HCT116 (cell line): ENCODE results near the gene CTNNAL1.

Experiments
- EGR1 ChIP-seq: IDR thresholded peaks from 2 replicates; pipeline ENCODE4 v1.6.1; 2012; ENCODE audit warnings: low read depth
- ELF1 ChIP-seq: IDR thresholded peaks from 2 replicates; pipeline ENCODE4 v1.6.1; 2012; ENCODE audit warnings: low read depth, borderline replicate concordance
- EZH2 ChIP-seq: fragments of 200-600 bp; sonication (generic); IDR thresholded peaks from 2 replicates; pipeline ENCODE4 v1.6.1; 2017; ENCODE audit warnings: antibody characterized with exemption, mixed run types
- POLR2A ChIP-seq: IDR thresholded peaks from 2 replicates; pipeline ENCODE4 v1.7.0; 2011; ENCODE audit warnings: borderline replicate concordance; ENCODE audit not compliant: insufficient read depth, insufficient read length; ENCODE audit errors: extremely low read depth
- POLR2AphosphoS5 ChIP-seq: IDR thresholded peaks from 2 replicates; pipeline ENCODE4 v1.6.1; 2011; ENCODE audit warnings: mild to moderate bottlenecking, low read depth, low read length, moderate library complexity
- RAD21 ChIP-seq: IDR thresholded peaks from 2 replicates; pipeline ENCODE4 v1.6.1; 2012; ENCODE audit warnings: low read depth, mild to moderate bottlenecking
- TCF7L2 ChIP-seq: IDR thresholded peaks from 2 replicates; pipeline ENCODE4 v1.7.0; 2011; ENCODE audit warnings: borderline replicate concordance, inconsistent platforms; ENCODE audit not compliant: insufficient read depth, insufficient read length; ENCODE audit errors: extremely low read depth
- YY1 ChIP-seq: IDR thresholded peaks from 2 replicates; pipeline ENCODE4 v1.6.1; 2011; ENCODE audit warnings: low read length, low read depth, moderate library complexity, mild to moderate bottlenecking; ENCODE audit not compliant: insufficient replicate concordance; ENCODE audit errors: extremely low read depth
- ZNF274 ChIP-seq: fragments of 200-500 bp; sonication (Bioruptor generic); IDR thresholded peaks from 2 replicates; pipeline ENCODE4 v1.6.1; 2014; ENCODE audit warnings: mild to moderate bottlenecking, low read depth, low read length, inconsistent platforms
- TF ChIP-seq, protein P1 (sequence below), 3 experiments: fragments of 200-600 bp in 1 of 3; sonication (generic) in 1 of 3; IDR thresholded peaks in 2 of 3; conservative IDR thresholded peaks in 1 of 3; 2 replicates each; pipeline ENCODE4 v1.5.1; 2012 to 2017; ENCODE audit warnings: low read depth in 2 of 3, low read length in 2 of 3, antibody characterized with exemption in 1 of 3, borderline replicate concordance in 1 of 3, control low read depth in 1 of 3, mild to moderate bottlenecking in 1 of 3, mixed read lengths in 1 of 3, mixed run types in 1 of 3, moderate library complexity in 1 of 3; ENCODE audit not compliant: insufficient read depth in 1 of 3
- TF ChIP-seq, protein P2 (sequence below): IDR thresholded peaks from 2 replicates; pipeline ENCODE4 v1.6.1; 2012
- TF ChIP-seq, protein P3 (sequence below): IDR thresholded peaks from 2 replicates; pipeline ENCODE4 v1.6.1; 2012; ENCODE audit warnings: low read depth

DNA sequence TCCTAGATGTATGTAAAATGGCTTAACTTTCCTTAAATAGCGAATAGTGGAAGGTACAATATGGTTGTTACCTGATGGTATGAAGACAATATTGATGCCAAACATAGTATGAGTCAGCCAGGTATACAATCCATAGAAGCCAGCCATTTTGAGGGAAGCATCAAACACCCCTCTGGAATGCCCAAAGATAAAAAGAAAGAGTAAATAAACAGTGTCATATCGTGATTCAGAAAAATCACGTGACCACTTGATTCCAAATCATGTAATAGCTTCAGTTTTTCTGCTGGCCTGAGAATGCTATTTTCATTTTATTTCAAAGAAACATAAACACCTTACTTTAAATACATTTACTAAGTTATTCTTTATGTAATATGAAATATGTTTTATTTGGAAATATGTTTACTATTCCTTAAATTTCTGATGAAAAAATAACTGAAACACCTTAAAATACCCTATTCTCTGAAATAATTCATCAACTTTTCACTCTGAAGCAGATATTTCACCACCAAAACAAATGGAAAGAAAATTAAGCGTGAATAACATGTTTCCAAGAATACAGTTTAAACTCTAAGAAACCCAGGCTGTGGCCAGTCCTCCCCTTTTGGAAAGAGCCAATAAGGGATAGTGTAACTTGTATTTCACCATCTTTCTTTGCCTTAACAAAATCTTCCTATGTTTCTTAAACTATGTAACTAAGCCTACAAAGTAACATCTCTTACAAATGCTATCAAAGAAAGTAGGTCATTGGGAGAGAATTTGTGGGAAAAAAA, 24.8 kb upstream of the CTNNAL1 start:
- TF ChIP-seq, protein P1, sequence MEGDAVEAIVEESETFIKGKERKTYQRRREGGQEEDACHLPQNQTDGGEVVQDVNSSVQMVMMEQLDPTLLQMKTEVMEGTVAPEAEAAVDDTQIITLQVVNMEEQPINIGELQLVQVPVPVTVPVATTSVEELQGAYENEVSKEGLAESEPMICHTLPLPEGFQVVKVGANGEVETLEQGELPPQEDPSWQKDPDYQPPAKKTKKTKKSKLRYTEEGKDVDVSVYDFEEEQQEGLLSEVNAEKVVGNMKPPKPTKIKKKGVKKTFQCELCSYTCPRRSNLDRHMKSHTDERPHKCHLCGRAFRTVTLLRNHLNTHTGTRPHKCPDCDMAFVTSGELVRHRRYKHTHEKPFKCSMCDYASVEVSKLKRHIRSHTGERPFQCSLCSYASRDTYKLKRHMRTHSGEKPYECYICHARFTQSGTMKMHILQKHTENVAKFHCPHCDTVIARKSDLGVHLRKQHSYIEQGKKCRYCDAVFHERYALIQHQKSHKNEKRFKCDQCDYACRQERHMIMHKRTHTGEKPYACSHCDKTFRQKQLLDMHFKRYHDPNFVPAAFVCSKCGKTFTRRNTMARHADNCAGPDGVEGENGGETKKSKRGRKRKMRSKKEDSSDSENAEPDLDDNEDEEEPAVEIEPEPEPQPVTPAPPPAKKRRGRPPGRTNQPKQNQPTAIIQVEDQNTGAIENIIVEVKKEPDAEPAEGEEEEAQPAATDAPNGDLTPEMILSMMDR (IDR thresholded peaks at IDR 0.05 in 2 of 3, conservative IDR thresholded peaks at IDR 0.05 in 1 of 3; ENCODE audit: borderline replicate concordance in 1 of 3, insufficient read depth in 1 of 3, low read depth in 2 of 3, low read length in 2 of 3) = no peak
- TF ChIP-seq YY1 = no peak
- TF ChIP-seq EZH2 = no peak
- TF ChIP-seq POLR2AphosphoS5 = no peak
- TF ChIP-seq, protein P2, sequence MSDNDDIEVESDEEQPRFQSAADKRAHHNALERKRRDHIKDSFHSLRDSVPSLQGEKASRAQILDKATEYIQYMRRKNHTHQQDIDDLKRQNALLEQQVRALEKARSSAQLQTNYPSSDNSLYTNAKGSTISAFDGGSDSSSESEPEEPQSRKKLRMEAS = no peak
- no peak for TF ChIP-seq EGR1
- no peak for TF ChIP-seq ZNF274
- TF ChIP-seq RAD21 = no peak
- peak; percentile 27 for TF ChIP-seq TCF7L2
- no peak for TF ChIP-seq POLR2A
- TF ChIP-seq, protein P3, sequence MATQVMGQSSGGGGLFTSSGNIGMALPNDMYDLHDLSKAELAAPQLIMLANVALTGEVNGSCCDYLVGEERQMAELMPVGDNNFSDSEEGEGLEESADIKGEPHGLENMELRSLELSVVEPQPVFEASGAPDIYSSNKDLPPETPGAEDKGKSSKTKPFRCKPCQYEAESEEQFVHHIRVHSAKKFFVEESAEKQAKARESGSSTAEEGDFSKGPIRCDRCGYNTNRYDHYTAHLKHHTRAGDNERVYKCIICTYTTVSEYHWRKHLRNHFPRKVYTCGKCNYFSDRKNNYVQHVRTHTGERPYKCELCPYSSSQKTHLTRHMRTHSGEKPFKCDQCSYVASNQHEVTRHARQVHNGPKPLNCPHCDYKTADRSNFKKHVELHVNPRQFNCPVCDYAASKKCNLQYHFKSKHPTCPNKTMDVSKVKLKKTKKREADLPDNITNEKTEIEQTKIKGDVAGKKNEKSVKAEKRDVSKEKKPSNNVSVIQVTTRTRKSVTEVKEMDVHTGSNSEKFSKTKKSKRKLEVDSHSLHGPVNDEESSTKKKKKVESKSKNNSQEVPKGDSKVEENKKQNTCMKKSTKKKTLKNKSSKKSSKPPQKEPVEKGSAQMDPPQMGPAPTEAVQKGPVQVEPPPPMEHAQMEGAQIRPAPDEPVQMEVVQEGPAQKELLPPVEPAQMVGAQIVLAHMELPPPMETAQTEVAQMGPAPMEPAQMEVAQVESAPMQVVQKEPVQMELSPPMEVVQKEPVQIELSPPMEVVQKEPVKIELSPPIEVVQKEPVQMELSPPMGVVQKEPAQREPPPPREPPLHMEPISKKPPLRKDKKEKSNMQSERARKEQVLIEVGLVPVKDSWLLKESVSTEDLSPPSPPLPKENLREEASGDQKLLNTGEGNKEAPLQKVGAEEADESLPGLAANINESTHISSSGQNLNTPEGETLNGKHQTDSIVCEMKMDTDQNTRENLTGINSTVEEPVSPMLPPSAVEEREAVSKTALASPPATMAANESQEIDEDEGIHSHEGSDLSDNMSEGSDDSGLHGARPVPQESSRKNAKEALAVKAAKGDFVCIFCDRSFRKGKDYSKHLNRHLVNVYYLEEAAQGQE = no peak
- no peak for TF ChIP-seq ELF1
